CD4-positive, alpha-beta T cell treated with Interferon alpha-2 for 1 hour (primary cell): ENCODE results near the gene ADK.

Experiments
- DNase-seq, 2 donors: peaks; one replicate each; pipeline ENCODE4 v3.0.0-alpha.2; 2020 to 2022

The ADK gene

DNA sequence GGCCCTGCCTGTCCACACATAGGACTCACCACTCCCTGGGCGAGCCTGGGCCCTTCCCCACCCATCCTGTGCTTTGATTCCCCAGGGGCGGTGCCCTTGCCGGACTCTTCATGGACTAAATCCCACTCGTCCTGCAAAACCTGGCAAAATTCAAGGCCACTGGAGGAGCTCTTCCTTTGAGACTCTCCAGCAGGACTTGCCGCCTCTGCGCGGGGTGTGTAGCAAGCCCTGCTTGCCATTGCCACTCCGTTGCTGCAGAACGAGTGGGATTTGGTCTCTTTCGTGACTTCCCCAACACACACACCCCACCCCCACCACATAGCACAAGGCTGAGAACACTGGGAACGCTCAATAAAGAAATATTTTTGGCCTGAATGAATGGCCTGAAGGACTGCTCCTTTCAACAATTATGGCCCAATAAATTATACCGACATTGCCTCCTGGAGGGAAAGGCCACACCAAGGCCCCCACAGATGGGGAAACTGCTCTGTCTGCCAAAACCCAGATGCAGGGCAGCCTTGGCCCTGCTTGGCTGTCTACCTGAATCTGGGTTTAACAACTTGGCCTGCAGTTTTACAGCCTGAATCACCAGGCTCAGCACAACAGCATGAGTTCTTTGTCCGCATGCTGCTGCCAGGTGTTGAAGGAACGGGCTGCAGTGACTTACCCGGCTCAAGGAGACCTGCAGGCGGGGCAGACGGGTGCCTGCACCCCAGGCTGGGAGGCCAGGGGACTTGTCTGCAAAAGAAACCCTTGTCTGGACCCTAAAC, 602.6 kb downstream of the ADK start:
- no peak for DNase-seq

DNA sequence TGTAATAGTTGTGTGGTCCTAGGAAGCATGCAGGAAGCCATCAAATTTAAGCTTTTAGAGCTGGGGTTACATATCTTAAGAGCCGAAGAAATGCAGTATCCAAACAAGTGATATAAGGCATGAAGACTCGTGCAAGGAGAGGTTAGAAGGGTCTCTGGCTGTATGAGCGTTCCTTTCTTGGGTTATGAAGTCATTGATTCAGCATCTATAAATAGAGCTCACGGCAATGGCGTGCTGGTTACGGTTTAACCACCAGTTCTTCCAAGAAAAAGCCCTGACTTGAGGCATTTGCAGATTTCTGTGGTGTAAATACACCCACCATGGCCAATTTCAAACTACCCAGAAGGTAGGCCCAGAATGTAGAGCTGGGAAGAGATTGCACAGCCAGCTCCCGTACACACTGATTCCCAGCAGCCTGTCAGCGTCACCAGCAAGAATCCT, 603.4 kb downstream of the ADK start:
- DNase-seq, result no peak

GRCh38 chr10:74755273-74755672, 604.3 kb downstream of the ADK start:
- no peak for DNase-seq
